NCI-H460 (cell line): Measurements from ENCODE around the gene GLB1L2. TPM values are rescaled to one million over a fixed set of nuclear protein-coding genes. Genes with fewer than 3 reads are reported as not detected.
"Not testable (repeated sequence)": the region's sequence is repeated elsewhere in the genome, so short reads cannot be mapped to it uniquely, and the experiment has no call there.

Source experiments
- DNase-seq: peaks from one replicate; pipeline ENCODE4 v3.0.0-alpha.2; 2016; ENCODE audit warnings: low read depth; ENCODE audit errors: extremely low read depth
- polyA plus RNA-seq: library from polyadenylated mRNA; depleted of rRNA; stranded (reverse); fragments of >200 nt; gene quantifications from 2 replicates; pipeline ENCODE4 v1.2.3, GENCODE V29; 2014; cell fraction: nucleus; rRNA removed
- total RNA-seq: library from RNA; depleted of rRNA; stranded (reverse); fragments of >200 nt; shearing (Covaris generic); gene quantifications from 2 replicates; pipeline ENCODE4 v1.2.3, GENCODE V29; 2014; rRNA removed

Gene GLB1L2
- total RNA-seq, result 8.9 and 9.3 TPM in 2 replicates
- 28.6 and 45.8 TPM in 2 replicates for polyA plus RNA-seq

GRCh38 chr11:134331354-134332188, at the start of gene GLB1L2:
TSS of gene GLB1L2 (plus strand) at chr11:134331988. CDS start at chr11:134332062, 74 bp downstream.
- DNase-seq, result peak; percentile 53

GRCh38 chr11:134282121-134283045, 49.4 kb upstream of the GLB1L2 start:
- DNase-seq, result no peak

- no peak for DNase-seq
Measured at GRCh38 chr11:134283461-134284230, 48.1 kb upstream of the GLB1L2 start.

GRCh38 chr11:134284349-134284748, 47.4 kb upstream of the GLB1L2 start:
- DNase-seq, result not testable (repeated sequence)

- no peak for DNase-seq
Measured at GRCh38 chr11:134287561-134287960, 44.2 kb upstream of the GLB1L2 start.

- DNase-seq, result no peak
Measured at GRCh38 chr11:134288486-134288885, 43.3 kb upstream of the GLB1L2 start.

- DNase-seq, result no peak
Measured at GRCh38 chr11:134289167-134289566, 42.6 kb upstream of the GLB1L2 start.

- DNase-seq, result no peak
Measured at GRCh38 chr11:134289789-134290188, 42.0 kb upstream of the GLB1L2 start.

GRCh38 chr11:134290646-134291045, 41.1 kb upstream of the GLB1L2 start:
- DNase-seq, result no peak

- no peak for DNase-seq
Measured at GRCh38 chr11:134291196-134291595, 40.6 kb upstream of the GLB1L2 start.

GRCh38 chr11:134292661-134293060, 39.1 kb upstream of the GLB1L2 start:
- no peak for DNase-seq

- DNase-seq, result no peak
Measured at GRCh38 chr11:134293119-134294113, 38.4 kb upstream of the GLB1L2 start.

GRCh38 chr11:134294664-134295063, 37.1 kb upstream of the GLB1L2 start:
- no peak for DNase-seq

GRCh38 chr11:134312223-134312622, 19.6 kb upstream of the GLB1L2 start:
- DNase-seq, result no peak

- no peak for DNase-seq
Measured at GRCh38 chr11:134312807-134313206, 19.0 kb upstream of the GLB1L2 start.

GRCh38 chr11:134313379-134313778, 18.4 kb upstream of the GLB1L2 start:
- no peak for DNase-seq

- DNase-seq, result no peak
Measured at GRCh38 chr11:134313821-134314607, 17.8 kb upstream of the GLB1L2 start.

- no peak for DNase-seq
Measured at GRCh38 chr11:134317103-134317502, 14.7 kb upstream of the GLB1L2 start.
